ENCODE measurements around the gene SEMA5A. TPM values are rescaled to one million over a fixed set of nuclear protein-coding genes. Genes with fewer than 3 reads are reported as not detected.

Gene SEMA5A
- total RNA-seq, 3 donors from 2014 or later = 0.03 to 0.26 (median 0.14) TPM

DNA sequence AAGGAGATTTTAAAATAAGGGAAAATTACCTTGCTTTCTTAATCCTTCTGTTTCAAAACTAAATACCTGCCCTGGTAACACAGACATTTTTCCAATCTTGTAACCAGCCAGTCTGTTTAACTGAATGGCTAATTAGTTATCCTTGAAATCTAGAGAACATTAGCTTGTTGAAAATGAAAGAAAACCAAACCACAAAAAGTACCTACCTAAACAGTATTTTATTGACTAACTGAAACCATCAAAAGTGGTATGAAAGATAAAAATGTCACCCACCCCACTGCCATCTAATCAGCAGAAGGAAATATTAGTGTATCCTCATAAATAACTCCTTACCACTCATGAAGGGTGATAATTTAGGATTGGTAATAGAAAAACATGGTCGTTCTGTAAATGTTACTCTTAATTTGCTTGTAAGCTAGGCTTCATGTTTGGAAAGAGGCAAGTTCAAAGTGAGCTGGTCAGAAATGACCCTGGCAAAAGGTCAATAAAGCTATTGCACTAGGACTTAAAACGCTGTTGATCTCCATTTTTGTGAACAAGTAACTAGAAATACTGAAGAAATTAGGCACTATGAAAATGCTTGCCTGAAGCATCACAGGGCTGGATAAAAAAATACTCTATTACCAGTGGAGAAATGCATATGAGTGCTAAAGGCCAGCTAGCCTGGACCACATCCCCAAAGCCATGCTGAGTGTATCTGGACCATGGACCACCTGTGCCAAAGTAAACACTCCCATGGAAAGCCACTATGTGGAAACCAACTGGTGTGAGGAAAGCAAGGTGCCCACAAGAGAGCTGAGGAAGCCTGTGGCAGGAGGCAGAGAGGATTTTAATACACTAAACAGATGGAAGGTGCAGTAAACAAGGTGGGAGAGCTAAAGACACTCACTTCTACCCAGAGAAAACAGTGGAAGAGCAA, 8.4 kb downstream of the SEMA5A start:
- no peaks in the 10 kb centered on the region for H3K36me3 Mint-ChIP-seq (ENCODE audit: insufficient read depth)
- no peaks in the 10 kb centered on the region for H3K27me3 Mint-ChIP-seq (ENCODE audit: low read depth)
- no peak for DNase-seq
- no peak for ATAC-seq
- no peak overlapping the region for H3K4me3 Mint-ChIP-seq
- H3K4me1 Mint-ChIP-seq (ENCODE audit: low read depth) = no peaks in the 10 kb centered on the region
- H3K9me3 Mint-ChIP-seq = no peaks in the 10 kb centered on the region

DNA sequence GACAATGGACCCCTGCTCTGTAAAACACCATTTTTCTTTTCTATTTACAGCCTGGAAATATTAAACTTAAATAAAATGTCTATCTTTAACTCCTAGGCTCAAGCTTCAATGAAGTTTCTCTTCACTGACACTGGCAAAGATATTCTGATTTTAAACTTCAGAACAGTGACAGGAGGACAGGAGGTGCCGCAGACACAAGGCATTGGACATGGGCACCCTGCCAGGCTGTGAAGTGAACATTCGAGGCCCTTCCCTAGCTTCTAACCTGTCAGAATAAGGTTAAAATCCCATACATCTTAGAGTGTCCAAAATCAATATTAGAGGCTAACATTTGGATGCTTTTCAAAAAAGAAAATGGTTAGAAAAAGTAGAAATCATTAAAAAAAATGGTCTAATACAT, 9.2 kb downstream of the SEMA5A start:
- Mint-ChIP-seq H3K4me1 (ENCODE audit: low read depth) (no peaks in the 10 kb centered on the region), H3K27me3 (ENCODE audit: low read depth) (no peaks in the 10 kb centered on the region), H3K4me3 (no peak overlapping the region), H3K9me3 (no peaks in the 10 kb centered on the region), H3K36me3 (ENCODE audit: insufficient read depth) (no peaks in the 10 kb centered on the region)
- DNase-seq (no peak), ATAC-seq (no peak)

DNA sequence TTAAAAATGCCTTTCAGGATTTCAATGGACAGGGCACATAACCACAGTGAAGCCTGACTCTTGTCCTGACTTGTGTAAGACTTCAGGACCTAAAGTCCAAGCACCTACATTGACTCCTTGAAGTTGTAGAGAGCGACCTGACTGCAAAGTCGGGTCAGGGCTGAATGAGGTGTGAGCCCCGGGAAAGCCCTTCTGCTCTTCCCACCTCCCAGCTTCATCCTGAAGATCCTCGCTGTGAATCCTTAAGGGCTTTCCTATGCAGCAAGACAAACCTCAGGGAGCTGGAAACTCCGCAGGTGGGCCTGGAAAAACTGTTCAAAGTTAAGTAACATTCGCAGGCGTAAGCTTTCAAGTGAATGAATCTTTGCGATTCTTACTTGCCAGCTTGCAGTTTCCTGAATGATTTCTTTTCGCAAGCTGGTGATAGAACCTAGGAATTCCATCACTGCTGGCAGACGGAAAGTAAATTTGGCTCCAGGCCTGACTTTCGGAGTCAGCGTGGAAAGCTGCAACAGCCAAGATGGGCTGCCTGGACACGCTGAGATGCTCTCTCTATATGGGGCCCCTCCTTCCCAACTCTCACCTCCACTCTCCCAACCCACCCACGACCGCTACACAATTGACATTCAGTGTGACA, 10.9 kb downstream of the SEMA5A start:
- no peaks in the 10 kb centered on the region for H3K36me3 Mint-ChIP-seq (ENCODE audit: insufficient read depth)
- no peak overlapping the region for H3K4me3 Mint-ChIP-seq
- H3K4me1 Mint-ChIP-seq (ENCODE audit: low read depth) = no peaks in the 10 kb centered on the region
- no peak for DNase-seq
- ATAC-seq = no peak
- no peaks in the 10 kb centered on the region for H3K27me3 Mint-ChIP-seq (ENCODE audit: low read depth)
- no peaks in the 10 kb centered on the region for H3K9me3 Mint-ChIP-seq

DNA sequence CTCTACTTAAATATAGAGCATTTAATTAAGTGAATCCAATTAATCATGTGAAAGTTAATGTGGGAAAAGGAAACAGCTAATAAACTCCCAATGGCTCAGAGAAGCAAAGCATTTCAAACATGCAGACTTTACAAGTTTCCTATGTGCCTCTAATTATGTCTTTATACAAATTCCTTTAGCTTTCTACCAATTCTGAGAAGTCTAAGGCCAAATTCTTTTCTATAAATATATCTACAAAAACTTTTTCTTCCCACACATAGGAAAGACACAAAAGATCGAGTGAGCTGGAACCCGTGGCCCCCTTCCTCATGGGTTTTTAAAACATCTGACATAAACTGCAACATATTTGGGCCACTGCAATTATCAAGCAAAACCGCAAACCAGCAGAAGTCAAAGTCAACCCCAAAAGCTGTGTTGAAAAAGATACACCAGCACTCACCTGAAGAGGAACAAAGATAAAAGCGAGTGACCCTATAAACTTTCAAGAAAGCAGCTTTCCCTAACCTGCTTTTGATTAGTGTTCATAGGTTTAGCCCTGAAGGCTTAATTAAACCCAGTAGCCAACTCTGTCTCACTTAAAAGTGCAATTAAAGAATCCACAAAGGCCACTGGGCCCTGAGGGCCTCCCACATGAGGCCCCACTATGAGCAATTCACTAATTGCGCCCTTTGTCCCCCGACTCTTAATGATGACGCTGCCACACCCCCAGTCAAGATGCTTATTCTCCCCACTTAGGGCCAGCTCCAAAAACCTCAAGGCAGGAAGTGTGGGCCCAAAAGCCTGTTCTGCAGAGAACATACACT, 12.1 kb downstream of the SEMA5A start:
- DNase-seq (no peak), ATAC-seq (no peak)
- no peaks in the 10 kb centered on the region for H3K27me3 Mint-ChIP-seq (ENCODE audit: low read depth)
- H3K9me3 Mint-ChIP-seq = no peaks in the 10 kb centered on the region
- H3K36me3 Mint-ChIP-seq (ENCODE audit: insufficient read depth) = no peaks in the 10 kb centered on the region
- no peaks in the 10 kb centered on the region for H3K4me1 Mint-ChIP-seq (ENCODE audit: low read depth)
- H3K4me3 Mint-ChIP-seq = no peak overlapping the region

- H3K27me3 Mint-ChIP-seq (ENCODE audit: low read depth) = no peaks in the 10 kb centered on the region
- no peaks in the 10 kb centered on the region for H3K36me3 Mint-ChIP-seq (ENCODE audit: insufficient read depth)
- H3K9me3 Mint-ChIP-seq = no peaks in the 10 kb centered on the region
Measured at GRCh38 chr5:9533096-9533495, 12.8 kb downstream of the SEMA5A start.

DNA sequence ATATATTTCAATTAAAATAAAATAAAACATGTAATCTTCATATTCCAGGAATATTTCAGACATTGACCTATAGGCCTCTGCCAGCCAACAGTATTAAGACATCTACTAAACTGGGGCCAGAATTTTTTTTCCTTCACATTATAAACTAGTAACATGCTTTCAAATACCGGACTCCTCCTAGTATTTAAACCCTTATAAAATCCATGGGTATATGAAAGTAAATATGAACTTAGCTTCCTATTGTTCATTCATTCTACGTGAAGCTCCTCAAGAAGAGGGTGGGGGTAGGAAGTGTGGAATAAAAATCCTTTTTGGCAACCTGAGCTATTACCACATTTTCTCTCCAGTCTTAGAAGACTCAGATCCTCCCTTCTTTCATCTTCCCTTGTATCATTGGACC, 16.4 kb downstream of the SEMA5A start:
- H3K4me1 Mint-ChIP-seq (ENCODE audit: low read depth) = no peaks in the 10 kb centered on the region
- H3K27me3 Mint-ChIP-seq (ENCODE audit: low read depth) = no peaks in the 10 kb centered on the region
- no peaks in the 10 kb centered on the region for H3K36me3 Mint-ChIP-seq (ENCODE audit: insufficient read depth)
- ATAC-seq (no peak), DNase-seq (no peak)
- H3K4me3 Mint-ChIP-seq = no peak overlapping the region
- H3K9me3 Mint-ChIP-seq = no peaks in the 10 kb centered on the region

More at GRCh38 chr5:9533096-9533495, 12.8 kb downstream of the SEMA5A start:
- DNase-seq = no peak
- H3K4me1 Mint-ChIP-seq (ENCODE audit: low read depth) = no peaks in the 10 kb centered on the region
- ATAC-seq = no peak
- H3K4me3 Mint-ChIP-seq = no peak overlapping the region

- Mint-ChIP-seq H3K36me3 (ENCODE audit: insufficient read depth) (no peaks in the 10 kb centered on the region), H3K4me1 (ENCODE audit: low read depth) (no peaks in the 10 kb centered on the region), H3K9me3 (no peaks in the 10 kb centered on the region), H3K4me3 (no peak overlapping the region), H3K27me3 (ENCODE audit: low read depth) (no peaks in the 10 kb centered on the region)
- DNase-seq (no peak), ATAC-seq (no peak)
Measured at GRCh38 chr5:9529041-9529480, 16.8 kb downstream of the SEMA5A start.

DNA sequence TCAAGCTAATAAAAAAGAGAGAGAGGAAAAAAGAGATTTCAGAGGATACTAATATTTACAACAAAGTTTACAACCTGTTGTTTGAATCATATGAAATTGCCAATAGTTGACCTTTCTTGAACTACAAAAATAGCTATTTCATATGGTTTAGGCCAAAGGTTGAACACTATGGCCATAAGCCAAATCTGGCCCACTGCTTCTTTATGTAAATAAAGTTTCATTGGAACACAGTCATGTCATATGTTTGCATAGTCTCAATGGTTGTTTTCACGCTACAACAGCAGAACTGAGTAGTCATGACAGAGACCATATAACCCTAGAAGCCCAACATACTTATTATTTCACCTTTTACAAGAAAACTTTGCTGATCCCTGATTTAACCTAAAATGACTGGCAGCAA, 20.9 kb downstream of the SEMA5A start:
- no peak for DNase-seq
- no peak for ATAC-seq
- Mint-ChIP-seq H3K27me3 (ENCODE audit: low read depth) (no peaks in the 10 kb centered on the region), H3K36me3 (ENCODE audit: insufficient read depth) (no peaks in the 10 kb centered on the region), H3K4me1 (ENCODE audit: low read depth) (no peaks in the 10 kb centered on the region), H3K9me3 (peaks cover 3% of the 10 kb centered on the region), H3K4me3 (no peak overlapping the region)

- peaks cover 3% of the 10 kb centered on the region for H3K9me3 Mint-ChIP-seq
- H3K4me3 Mint-ChIP-seq = no peak overlapping the region
- no peaks in the 10 kb centered on the region for H3K27me3 Mint-ChIP-seq (ENCODE audit: low read depth)
- H3K36me3 Mint-ChIP-seq (ENCODE audit: insufficient read depth) = no peaks in the 10 kb centered on the region
- no peak for DNase-seq
- ATAC-seq = no peak
- H3K4me1 Mint-ChIP-seq (ENCODE audit: low read depth) = no peaks in the 10 kb centered on the region
Measured at GRCh38 chr5:9523090-9523823, 22.6 kb downstream of the SEMA5A start.

- Mint-ChIP-seq H3K36me3 (ENCODE audit: insufficient read depth) (no peaks in the 10 kb centered on the region), H3K9me3 (peaks cover 3% of the 10 kb centered on the region), H3K27me3 (ENCODE audit: low read depth) (no peaks in the 10 kb centered on the region), H3K4me3 (no peak overlapping the region), H3K4me1 (ENCODE audit: low read depth) (no peaks in the 10 kb centered on the region)
- ATAC-seq (no peak), DNase-seq (no peak)
Measured at GRCh38 chr5:9519537-9519936, 26.3 kb downstream of the SEMA5A start.

- DNase-seq (no peak), ATAC-seq (no peak)
- no peaks in the 10 kb centered on the region for H3K27me3 Mint-ChIP-seq (ENCODE audit: low read depth)
- H3K4me3 Mint-ChIP-seq = no peak overlapping the region
- no peaks in the 10 kb centered on the region for H3K36me3 Mint-ChIP-seq (ENCODE audit: insufficient read depth)
- H3K9me3 Mint-ChIP-seq = no peaks in the 10 kb centered on the region
- no peaks in the 10 kb centered on the region for H3K4me1 Mint-ChIP-seq (ENCODE audit: low read depth)
Measured at GRCh38 chr5:9516591-9516990, 29.3 kb downstream of the SEMA5A start.

DNA sequence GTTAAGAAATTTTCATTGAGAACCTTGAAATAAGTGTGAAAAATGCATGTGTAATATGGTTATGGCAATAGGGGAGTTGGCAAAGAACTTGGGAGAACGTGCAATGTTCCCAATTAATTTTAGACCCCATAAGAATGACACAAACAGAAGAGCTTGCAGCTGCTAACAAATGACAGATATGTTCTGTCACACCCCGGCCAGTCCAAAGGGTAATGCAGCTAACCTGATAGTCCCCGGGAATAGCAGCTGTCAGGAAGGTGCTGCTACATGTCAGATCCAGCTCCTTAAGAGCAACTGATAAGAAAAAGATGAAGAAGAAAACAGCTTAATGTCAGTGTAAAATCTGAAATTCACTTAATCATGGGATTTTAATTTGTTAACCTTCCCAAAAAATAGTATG, 30.4 kb downstream of the SEMA5A start:
- no peak for ATAC-seq
- Mint-ChIP-seq H3K4me1 (ENCODE audit: low read depth) (no peaks in the 10 kb centered on the region), H3K36me3 (ENCODE audit: insufficient read depth) (no peaks in the 10 kb centered on the region), H3K27me3 (ENCODE audit: low read depth) (no peaks in the 10 kb centered on the region), H3K9me3 (no peaks in the 10 kb centered on the region), H3K4me3 (no peak overlapping the region)
- DNase-seq = no peak

GRCh38 chr5:9514968-9515367, 30.9 kb downstream of the SEMA5A start:
- no peak overlapping the region for H3K4me3 Mint-ChIP-seq
- H3K36me3 Mint-ChIP-seq (ENCODE audit: insufficient read depth) = no peaks in the 10 kb centered on the region
- no peaks in the 10 kb centered on the region for H3K4me1 Mint-ChIP-seq (ENCODE audit: low read depth)
- DNase-seq (no peak), ATAC-seq (no peak)
- H3K9me3 Mint-ChIP-seq = no peaks in the 10 kb centered on the region
- no peaks in the 10 kb centered on the region for H3K27me3 Mint-ChIP-seq (ENCODE audit: low read depth)

- H3K27me3 Mint-ChIP-seq (ENCODE audit: low read depth) = no peaks in the 10 kb centered on the region
- no peaks in the 10 kb centered on the region for H3K4me1 Mint-ChIP-seq (ENCODE audit: low read depth)
- ATAC-seq (no peak), DNase-seq (no peak)
- no peak overlapping the region for H3K4me3 Mint-ChIP-seq
- no peaks in the 10 kb centered on the region for H3K36me3 Mint-ChIP-seq (ENCODE audit: insufficient read depth)
- peaks cover under 1% of the 10 kb centered on the region for H3K9me3 Mint-ChIP-seq
Measured at GRCh38 chr5:9513827-9514226, 32.0 kb downstream of the SEMA5A start.

Measured in activated T-cell treated with anti-CD3 and anti-CD28 coated beads, Interleukin-2, amount 50 U/mL, for 4 hours (primary cell).